Measurements from ENCODE around the gene SPECC1L. TPM values are rescaled to one million over a fixed set of nuclear protein-coding genes. Genes with fewer than 3 reads are reported as not detected.

The SPECC1L gene
- total and polyA plus RNA-seq, 5 donors from 2014 or later, result 4.1 to 39.6 (median 5.8) TPM

- peak overlapping the region; percentile 97 for H3K27ac ChIP-seq (ENCODE audit: insufficient read depth, low read length, poor library complexity, severe bottlenecking)
- ATAC-seq (ENCODE audit: low read depth in 2 of 2) (no peak), DNase-seq (peak in 1 of 3 donors; percentile 15)
- H3K4me3 Mint-ChIP-seq, result peak overlapping the region; percentile 91 to 98 (median 96)
- H3K4me3 ChIP-seq (ENCODE audit: low read depth, low read length), result peak overlapping the region; percentile 37
- H3K4me1 ChIP-seq (ENCODE audit: control insufficient read depth, insufficient read depth, low read length, poor library complexity, severe bottlenecking), result peaks cover 86% of the 10 kb centered on the region
- no peaks in the 10 kb centered on the region for H3K36me3 ChIP-seq (ENCODE audit: control insufficient read depth, insufficient read depth, low read length)
- no peaks in the 10 kb centered on the region for H3K9me3 ChIP-seq (ENCODE audit: control insufficient read depth in 2 of 2, low read length in 2 of 2)
- H3K27me3 ChIP-seq (ENCODE audit: control insufficient read depth, insufficient read depth, low read length), result no peaks in the 10 kb centered on the region
- H3K4me1 Mint-ChIP-seq, result peaks cover 6 to 75% (median 40%) of the 10 kb centered on the region in 4 donors
- peaks cover 5% of the 10 kb centered on the region for H3K36me3 Mint-ChIP-seq
- H3K9me3 Mint-ChIP-seq, result no peaks in the 10 kb centered on the region
- peak overlapping the region; percentile 92 to 99 (median 96) for H3K27ac Mint-ChIP-seq
- H3K27me3 Mint-ChIP-seq, result peaks cover 8% of the 10 kb centered on the region
These were observed 156.3 kb downstream of the SPECC1L start for GRCh38 chr22:24426851-24427499.

DNA sequence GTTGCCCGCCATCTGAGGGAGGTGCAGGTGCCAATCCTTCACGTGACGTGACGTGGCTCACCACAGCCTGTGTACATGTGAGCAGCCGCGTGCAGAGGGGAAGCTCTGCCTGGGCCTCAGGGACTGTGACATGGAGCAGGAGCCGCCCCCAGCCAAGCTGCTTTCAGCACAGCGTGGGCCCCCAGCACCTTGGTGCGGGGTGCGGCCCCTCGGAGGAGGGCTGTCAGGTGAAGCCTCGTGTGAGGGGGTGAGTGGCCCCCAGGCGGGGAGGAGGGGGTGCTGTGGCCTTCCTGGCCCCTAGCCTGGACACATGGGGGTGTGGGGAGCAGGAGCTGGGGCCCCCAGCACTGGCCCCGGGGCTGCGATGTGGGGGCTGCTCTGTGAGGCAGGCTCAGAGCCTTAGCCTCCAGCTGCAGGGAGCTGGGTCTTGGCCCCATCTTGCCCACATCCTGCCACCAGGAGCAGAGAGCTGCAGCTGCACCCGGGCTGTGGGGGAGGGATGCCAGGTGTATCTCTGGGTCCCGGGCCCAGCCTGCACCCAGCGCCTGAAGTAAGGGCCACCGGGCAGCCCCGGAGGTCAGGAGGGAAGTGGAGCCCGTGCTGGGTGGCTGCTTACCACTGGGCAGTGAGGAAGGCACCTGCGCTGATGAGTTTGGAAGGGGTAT lies 157.0 kb downstream of the SPECC1L start, which contains the start of gene ADORA2A:
Gene ADORA2A (plus strand): TSS at position 100 of the 665 bp plus-strand sequence. CDS start 5,806 bp downstream, outside the sequence.
- H3K27me3 Mint-ChIP-seq, result peaks cover 6% of the 10 kb centered on the region
- peak within 1 kb of the TSS; percentile 92 to 99 (median 96) for H3K27ac Mint-ChIP-seq
- Histone ChIP-seq H3K4me1 (ENCODE audit: control insufficient read depth, insufficient read depth, low read length, poor library complexity, severe bottlenecking) (peaks cover 92% of the 10 kb centered on the region), H3K4me3 (ENCODE audit: low read depth, low read length) (peak within 1 kb of the TSS; percentile 98), H3K36me3 (ENCODE audit: control insufficient read depth, insufficient read depth, low read length) (peaks cover 3% of the 10 kb centered on the region), H3K27ac (ENCODE audit: insufficient read depth, low read length, poor library complexity, severe bottlenecking) (peak within 1 kb of the TSS; percentile 97), H3K27me3 (ENCODE audit: control insufficient read depth, insufficient read depth, low read length) (no peaks in the 10 kb centered on the region), H3K9me3 (ENCODE audit: control insufficient read depth in 2 of 2, low read length in 2 of 2) (no peaks in the 10 kb centered on the region)
- ATAC-seq (ENCODE audit: low read depth in 2 of 2) (peak; percentile 81 to 84), DNase-seq (peak; percentile 83 to 93 (median 90))
- H3K4me1 Mint-ChIP-seq, result peaks cover 6 to 78% (median 41%) of the 10 kb centered on the region in 4 donors
- peaks cover 5% of the 10 kb centered on the region for H3K36me3 Mint-ChIP-seq
- no peaks in the 10 kb centered on the region for H3K9me3 Mint-ChIP-seq
- H3K4me3 Mint-ChIP-seq, result peak within 1 kb of the TSS; percentile 91 to 98 (median 96)

GRCh38 chr22:24428751-24429410 lies 158.2 kb downstream of the SPECC1L start:
- peaks cover 7% of the 10 kb centered on the region for H3K36me3 ChIP-seq (ENCODE audit: control insufficient read depth, insufficient read depth, low read length)
- peak in 1 of 3 donors; percentile 34 for DNase-seq
- H3K4me3 Mint-ChIP-seq, result peak overlapping the region; percentile 91 to 98 (median 96)
- no peaks in the 10 kb centered on the region for H3K27me3 ChIP-seq (ENCODE audit: control insufficient read depth, insufficient read depth, low read length)
- peaks cover 5% of the 10 kb centered on the region for H3K36me3 Mint-ChIP-seq
- peak overlapping the region; percentile 98 for H3K4me3 ChIP-seq (ENCODE audit: low read depth, low read length)
- H3K9me3 ChIP-seq (ENCODE audit: control insufficient read depth in 2 of 2, low read length in 2 of 2), result no peaks in the 10 kb centered on the region
- peaks cover 97% of the 10 kb centered on the region for H3K4me1 ChIP-seq (ENCODE audit: control insufficient read depth, insufficient read depth, low read length, poor library complexity, severe bottlenecking)
- no peaks in the 10 kb centered on the region for H3K9me3 Mint-ChIP-seq
- ATAC-seq (ENCODE audit: low read depth in 2 of 2), result no peak
- H3K4me1 Mint-ChIP-seq, result peaks cover 6 to 84% (median 41%) of the 10 kb centered on the region in 4 donors
- peak overlapping the region; percentile 97 for H3K27ac ChIP-seq (ENCODE audit: insufficient read depth, low read length, poor library complexity, severe bottlenecking)
- peaks cover 4% of the 10 kb centered on the region for H3K27me3 Mint-ChIP-seq
- H3K27ac Mint-ChIP-seq, result peak overlapping the region; percentile 92 to 99 (median 96)

GRCh38 chr22:24429411-24430365 lies 159.1 kb downstream of the SPECC1L start:
- Histone ChIP-seq H3K4me3 (ENCODE audit: low read depth, low read length) (peak overlapping the region; percentile 98), H3K27me3 (ENCODE audit: control insufficient read depth, insufficient read depth, low read length) (no peaks in the 10 kb centered on the region), H3K36me3 (ENCODE audit: control insufficient read depth, insufficient read depth, low read length) (peaks cover 7% of the 10 kb centered on the region), H3K4me1 (ENCODE audit: control insufficient read depth, insufficient read depth, low read length, poor library complexity, severe bottlenecking) (peaks cover 97% of the 10 kb centered on the region), H3K27ac (ENCODE audit: insufficient read depth, low read length, poor library complexity, severe bottlenecking) (peak overlapping the region; percentile 97), H3K9me3 (ENCODE audit: control insufficient read depth in 2 of 2, low read length in 2 of 2) (no peaks in the 10 kb centered on the region)
- Mint-ChIP-seq H3K27me3 (peaks cover 4% of the 10 kb centered on the region), H3K4me1 (peaks cover 6 to 90% (median 49%) of the 10 kb centered on the region in 4 donors), H3K36me3 (peaks cover 8% of the 10 kb centered on the region), H3K4me3 (peak overlapping the region; percentile 91 to 98 (median 96)), H3K27ac (peak overlapping the region; percentile 92 to 99 (median 96)), H3K9me3 (no peaks in the 10 kb centered on the region)
- peak; percentile 45 to 74 (median 50) for DNase-seq
- ATAC-seq (ENCODE audit: low read depth in 2 of 2), result no peak

- no peak for ATAC-seq (ENCODE audit: low read depth in 2 of 2)
These were observed 160.0 kb downstream of the SPECC1L start for GRCh38 chr22:24430431-24431308.

GRCh38 chr22:24431309-24432034 lies 160.8 kb downstream of the SPECC1L start:
- H3K4me3 Mint-ChIP-seq, result peak overlapping the region; percentile 68 to 94 (median 72)
- Histone ChIP-seq H3K27ac (ENCODE audit: insufficient read depth, low read length, poor library complexity, severe bottlenecking) (peak overlapping the region; percentile 97), H3K4me1 (ENCODE audit: control insufficient read depth, insufficient read depth, low read length, poor library complexity, severe bottlenecking) (peaks cover 99% of the 10 kb centered on the region), H3K36me3 (ENCODE audit: control insufficient read depth, insufficient read depth, low read length) (peaks cover 14% of the 10 kb centered on the region), H3K9me3 (ENCODE audit: control insufficient read depth in 2 of 2, low read length in 2 of 2) (no peaks in the 10 kb centered on the region), H3K27me3 (ENCODE audit: control insufficient read depth, insufficient read depth, low read length) (no peaks in the 10 kb centered on the region), H3K4me3 (ENCODE audit: low read depth, low read length) (no peak overlapping the region)
- no peak for ATAC-seq (ENCODE audit: low read depth in 2 of 2)
- H3K4me1 Mint-ChIP-seq, result peaks cover 6 to 94% (median 45%) of the 10 kb centered on the region in 4 donors
- H3K27me3 Mint-ChIP-seq, result peaks cover 4% of the 10 kb centered on the region
- peak overlapping the region; percentile 86 to 94 (median 88) for H3K27ac Mint-ChIP-seq
- no peaks in the 10 kb centered on the region for H3K9me3 Mint-ChIP-seq
- no peak for DNase-seq
- H3K36me3 Mint-ChIP-seq, result peaks cover 11% of the 10 kb centered on the region

More at GRCh38 chr22:24430431-24431308, 160.0 kb downstream of the SPECC1L start:
- Mint-ChIP-seq H3K4me3 (peak overlapping the region; percentile 91 to 98 (median 96)), H3K27ac (peak overlapping the region; percentile 85 to 92 (median 86)), H3K9me3 (no peaks in the 10 kb centered on the region), H3K36me3 (peaks cover 11% of the 10 kb centered on the region), H3K27me3 (peaks cover 4% of the 10 kb centered on the region), H3K4me1 (peaks cover 6 to 94% (median 51%) of the 10 kb centered on the region in 4 donors)
- H3K4me1 ChIP-seq (ENCODE audit: control insufficient read depth, insufficient read depth, low read length, poor library complexity, severe bottlenecking), result peaks cover 99% of the 10 kb centered on the region
- H3K27me3 ChIP-seq (ENCODE audit: control insufficient read depth, insufficient read depth, low read length), result no peaks in the 10 kb centered on the region
- DNase-seq, result no peak
- no peaks in the 10 kb centered on the region for H3K9me3 ChIP-seq (ENCODE audit: control insufficient read depth in 2 of 2, low read length in 2 of 2)
- peak overlapping the region; percentile 97 for H3K27ac ChIP-seq (ENCODE audit: insufficient read depth, low read length, poor library complexity, severe bottlenecking)
- peaks cover 9% of the 10 kb centered on the region for H3K36me3 ChIP-seq (ENCODE audit: control insufficient read depth, insufficient read depth, low read length)
- H3K4me3 ChIP-seq (ENCODE audit: low read depth, low read length), result peak overlapping the region; percentile 98
